Smooth muscle cell of the brain vasculature (primary cell): ENCODE results near the gene TMEM208.

ENCODE experiments used
- DNase-seq: peaks from one replicate; pipeline ENCODE4 v3.0.0-alpha.2; 2012; ENCODE audit warnings: low read depth, low spot score

Gene TMEM208

GRCh38 chr16:67277294-67277998 is 50.5 kb downstream of the TMEM208 start:
- peak; percentile 90 for DNase-seq

DNA sequence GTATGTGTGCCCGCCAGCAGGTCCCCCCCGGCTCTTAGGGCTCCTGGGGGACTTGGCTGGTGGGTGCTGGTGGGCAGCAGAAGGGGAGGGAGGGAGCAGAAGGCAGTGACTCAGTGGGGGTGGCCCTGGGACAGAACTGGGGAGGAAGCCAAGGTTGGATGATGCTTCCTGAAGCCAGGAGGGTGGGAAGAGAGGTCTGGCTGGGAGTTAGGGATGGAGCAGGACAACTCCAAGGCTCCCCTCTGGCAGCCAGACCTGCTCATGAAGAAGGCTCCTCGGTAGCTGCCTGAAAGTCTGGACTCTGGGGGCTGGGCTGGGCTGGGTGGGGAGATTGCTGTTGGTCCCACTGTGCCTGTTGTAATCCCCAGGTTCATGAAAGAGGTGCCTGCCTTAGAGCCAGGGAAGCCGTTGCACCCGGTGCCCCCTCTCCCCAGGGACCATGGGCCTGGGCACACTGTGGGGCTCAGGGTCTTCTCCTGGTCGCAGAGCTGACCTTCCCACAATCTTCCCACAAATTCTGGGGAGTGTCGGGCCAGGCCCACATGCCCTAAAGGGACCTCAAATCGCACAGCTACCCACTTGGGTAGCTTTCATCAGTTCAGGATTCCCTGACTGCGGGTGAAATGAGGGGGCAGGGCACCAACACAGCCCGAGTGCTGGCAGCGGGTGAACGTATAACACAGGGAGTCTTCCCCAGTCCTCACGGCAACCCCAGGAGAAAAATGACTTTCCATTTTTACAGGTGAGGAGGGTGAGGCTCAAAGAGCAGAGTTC is 51.3 kb downstream of the TMEM208 start:
- DNase-seq: no peak
